ENCODE data around the gene CBX3. TPM values are rescaled to one million over a fixed set of nuclear protein-coding genes. Genes with fewer than 3 reads are reported as not detected.
A peak's percentile ranks its signal among the peaks of the same experiment; 100 is the strongest.

CBX3 gene
- total RNA-seq, 3 donors from 2014 or later (not counting 1 experiment from before 2014, with no cell fraction given) = 103 to 126 (median 109) TPM

GRCh38 chr7:26156451-26157420 lies 44.8 kb upstream of the CBX3 start:
- Mint-ChIP-seq H3K4me1 (peaks cover 22 to 29% of the 10 kb centered on the region in 2 donors), H3K27ac (peak overlapping the region; percentile 67 to 80), H3K27me3 (ENCODE audit: low read depth in 2 of 2) (peaks cover 0 to 4% of the 10 kb centered on the region in 2 donors), H3K4me3 (peak overlapping the region; percentile 62), H3K9me3 (no peaks in the 10 kb centered on the region), H3K36me3 (no peaks in the 10 kb centered on the region)
- no peaks in the 10 kb centered on the region for H3K36me3 ChIP-seq (ENCODE audit: control insufficient read depth, insufficient read depth, low read length)
- H3K4me1 ChIP-seq (ENCODE audit: control insufficient read depth, insufficient read depth, low read length) = peaks cover 51% of the 10 kb centered on the region
- no peak for TF ChIP-seq CTCF (IDR thresholded peaks at IDR 0.05)
- no peaks in the 10 kb centered on the region for H3K9me3 ChIP-seq (ENCODE audit: control insufficient read depth, insufficient read depth, low read length)
- H3K4me3 ChIP-seq (ENCODE audit: low read length) = no peak overlapping the region
- ATAC-seq = peak; percentile 63 to 74 (median 69)
- H3K27ac ChIP-seq (ENCODE audit: low read length) = peak overlapping the region; percentile 76
- no peaks in the 10 kb centered on the region for H3K27me3 ChIP-seq (ENCODE audit: control insufficient read depth, insufficient read depth, low read length)
- peak in 1 of 2 donors; percentile 92 for DNase-seq
- 52% methylated on average over 17 of the region's 20 CpGs for WGBS (ENCODE audit: insufficient coverage)
- intact Hi-C loops (cut with micrococcal nuclease) = no loop called here

- Mint-ChIP-seq H3K27me3 (ENCODE audit: low read depth in 2 of 2) (peaks cover 0 to 4% of the 10 kb centered on the region in 2 donors), H3K36me3 (no peaks in the 10 kb centered on the region), H3K9me3 (no peaks in the 10 kb centered on the region), H3K4me1 (peaks cover 22 to 28% of the 10 kb centered on the region in 2 donors), H3K4me3 (no peak overlapping the region), H3K27ac (peak overlapping the region in 1 of 2 donors; percentile 21)
- TF ChIP-seq CTCF (IDR thresholded peaks at IDR 0.05) = no peak
- DNase-seq = no peak
- Histone ChIP-seq H3K4me1 (ENCODE audit: control insufficient read depth, insufficient read depth, low read length) (peaks cover 50% of the 10 kb centered on the region), H3K27ac (ENCODE audit: low read length) (no peak overlapping the region), H3K9me3 (ENCODE audit: control insufficient read depth, insufficient read depth, low read length) (no peaks in the 10 kb centered on the region), H3K4me3 (ENCODE audit: low read length) (no peak overlapping the region), H3K27me3 (ENCODE audit: control insufficient read depth, insufficient read depth, low read length) (no peaks in the 10 kb centered on the region), H3K36me3 (ENCODE audit: control insufficient read depth, insufficient read depth, low read length) (no peaks in the 10 kb centered on the region)
- WGBS (ENCODE audit: insufficient coverage) = 93% methylated on average over 4 of the region's 4 CpGs
- intact Hi-C loops (cut with micrococcal nuclease) = no loop called here
- no peak for ATAC-seq
Measured at GRCh38 chr7:26157520-26158105, 43.9 kb upstream of the CBX3 start.

- Mint-ChIP-seq H3K9me3 (no peaks in the 10 kb centered on the region), H3K36me3 (no peaks in the 10 kb centered on the region), H3K27ac (peak overlapping the region in 1 of 2 donors; percentile 2), H3K27me3 (ENCODE audit: low read depth in 2 of 2) (no peaks in the 10 kb centered on the region), H3K4me3 (no peak overlapping the region), H3K4me1 (peaks cover 11 to 14% of the 10 kb centered on the region in 2 donors)
- Histone ChIP-seq H3K4me1 (ENCODE audit: control insufficient read depth, insufficient read depth, low read length) (peaks cover 37% of the 10 kb centered on the region), H3K27ac (ENCODE audit: low read length) (no peak overlapping the region), H3K4me3 (ENCODE audit: low read length) (no peak overlapping the region), H3K36me3 (ENCODE audit: control insufficient read depth, insufficient read depth, low read length) (no peaks in the 10 kb centered on the region), H3K9me3 (ENCODE audit: control insufficient read depth, insufficient read depth, low read length) (no peaks in the 10 kb centered on the region), H3K27me3 (ENCODE audit: control insufficient read depth, insufficient read depth, low read length) (no peaks in the 10 kb centered on the region)
- TF ChIP-seq CTCF (IDR thresholded peaks at IDR 0.05) = no peak
- DNase-seq (no peak), ATAC-seq (no peak)
- intact Hi-C loops (cut with micrococcal nuclease) = no loop called here
- WGBS (ENCODE audit: insufficient coverage) = 78% methylated on average over 2 of the region's 2 CpGs
Measured at GRCh38 chr7:26159243-26159642, 42.3 kb upstream of the CBX3 start.

Measured in natural killer cell (primary cell).